Measurements from ENCODE around the gene HS3ST1.
A peak's percentile ranks its signal among the peaks of the same experiment; 100 is the strongest.

Gene HS3ST1

DNA sequence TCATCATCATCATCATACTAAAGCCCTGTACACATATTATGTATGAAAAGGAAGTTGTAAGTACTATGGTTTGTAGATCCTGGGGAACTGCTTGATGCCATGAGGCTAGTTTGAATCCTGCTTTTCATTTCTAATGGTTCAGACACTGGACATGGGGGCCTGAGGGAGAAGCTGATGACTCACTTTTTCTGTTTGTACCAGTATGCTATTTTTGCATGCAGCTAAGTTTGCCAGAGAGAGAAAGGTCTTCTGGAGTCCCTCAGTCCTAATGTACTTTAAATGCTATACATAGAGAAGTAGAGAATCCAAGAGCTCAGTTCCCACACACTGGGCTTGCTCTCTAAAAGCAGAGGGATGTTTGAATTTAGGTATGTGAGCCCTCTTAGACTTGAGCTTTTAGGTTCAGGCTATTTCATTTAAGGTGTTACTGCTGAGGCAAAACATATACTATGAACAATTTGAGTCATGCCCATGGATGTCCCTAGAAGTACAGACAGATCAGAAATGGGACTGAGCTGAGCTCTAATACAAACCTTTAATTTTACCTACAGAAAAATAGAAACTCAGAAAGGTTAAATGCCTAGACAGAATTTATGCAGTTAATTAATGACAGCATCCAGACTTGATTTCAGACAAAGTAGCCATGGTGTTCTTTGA is 17.6 kb upstream of the HS3ST1 start:
- H3K27me3 Mint-ChIP-seq = peaks cover 2% of the 10 kb centered on the region
- no peak overlapping the region for H3K27ac Mint-ChIP-seq
- no peak for DNase-seq
- no peaks in the 10 kb centered on the region for H3K36me3 Mint-ChIP-seq (ENCODE audit: low read depth)
- H3K9me3 Mint-ChIP-seq = no peaks in the 10 kb centered on the region
- H3K4me3 Mint-ChIP-seq = no peak overlapping the region
- H3K4me1 Mint-ChIP-seq (ENCODE audit: low read depth) = peaks cover 16% of the 10 kb centered on the region

DNA sequence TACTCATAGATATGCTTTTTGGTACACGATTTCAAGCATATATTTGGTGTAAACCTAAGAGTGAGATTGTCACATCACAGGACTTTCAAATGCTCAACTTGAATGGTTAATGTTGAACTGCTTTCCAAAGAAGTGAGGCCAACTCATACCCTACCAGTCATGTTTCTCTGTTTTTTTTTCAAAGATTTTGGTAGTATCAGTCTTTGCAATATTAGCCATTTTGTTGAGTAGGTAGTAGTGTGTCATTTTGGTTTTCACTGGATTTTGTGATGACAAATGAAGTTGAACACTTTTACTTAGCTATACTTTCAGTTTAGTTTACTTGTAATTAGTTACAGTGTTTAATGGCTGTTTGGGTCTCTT is 12.5 kb upstream of the HS3ST1 start:
- no peaks in the 10 kb centered on the region for H3K9me3 Mint-ChIP-seq
- no peak overlapping the region for H3K4me3 Mint-ChIP-seq
- DNase-seq = no peak
- peaks cover 24% of the 10 kb centered on the region for H3K4me1 Mint-ChIP-seq (ENCODE audit: low read depth)
- H3K36me3 Mint-ChIP-seq (ENCODE audit: low read depth) = no peaks in the 10 kb centered on the region
- H3K27me3 Mint-ChIP-seq = no peaks in the 10 kb centered on the region
- peak overlapping the region; percentile 39 for H3K27ac Mint-ChIP-seq

DNA sequence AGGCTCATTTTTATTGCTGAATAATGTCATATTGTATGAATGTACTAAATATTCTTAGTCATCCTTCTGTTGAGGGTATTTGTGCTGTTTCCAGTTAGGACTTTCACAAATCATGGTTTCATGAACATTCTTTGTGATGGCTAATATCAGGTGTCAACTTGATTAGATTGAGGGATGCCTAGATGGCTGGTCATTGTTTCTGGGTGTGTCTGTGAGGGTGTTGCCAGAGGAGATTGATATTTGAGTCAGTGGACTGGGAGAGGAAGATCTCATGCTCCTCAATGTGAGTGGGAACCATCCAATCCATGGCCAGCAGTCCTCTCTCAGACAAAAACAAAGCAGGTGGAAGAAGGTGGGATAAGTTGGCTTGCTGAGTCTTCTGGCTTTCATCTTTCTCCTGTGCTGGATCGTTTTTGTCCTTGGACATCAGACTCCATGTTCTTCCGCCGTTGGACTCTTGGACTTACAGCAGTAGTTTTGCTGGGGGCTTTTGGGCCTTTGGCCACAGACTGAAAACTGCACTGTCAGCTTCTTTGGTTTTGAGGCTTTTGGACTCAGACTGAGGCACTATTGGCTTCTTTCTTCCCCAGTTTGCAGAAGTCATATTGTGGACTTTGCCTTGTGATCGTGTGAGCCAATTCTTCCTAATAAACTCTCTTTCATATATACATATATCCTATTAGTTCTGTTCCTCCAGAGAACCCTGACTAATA is 11.9 kb upstream of the HS3ST1 start:
- no peaks in the 10 kb centered on the region for H3K27me3 Mint-ChIP-seq
- H3K4me1 Mint-ChIP-seq (ENCODE audit: low read depth) = peaks cover 24% of the 10 kb centered on the region
- H3K9me3 Mint-ChIP-seq = no peaks in the 10 kb centered on the region
- no peaks in the 10 kb centered on the region for H3K36me3 Mint-ChIP-seq (ENCODE audit: low read depth)
- DNase-seq = no peak
- no peak overlapping the region for H3K4me3 Mint-ChIP-seq
- H3K27ac Mint-ChIP-seq = peak overlapping the region; percentile 39

DNA sequence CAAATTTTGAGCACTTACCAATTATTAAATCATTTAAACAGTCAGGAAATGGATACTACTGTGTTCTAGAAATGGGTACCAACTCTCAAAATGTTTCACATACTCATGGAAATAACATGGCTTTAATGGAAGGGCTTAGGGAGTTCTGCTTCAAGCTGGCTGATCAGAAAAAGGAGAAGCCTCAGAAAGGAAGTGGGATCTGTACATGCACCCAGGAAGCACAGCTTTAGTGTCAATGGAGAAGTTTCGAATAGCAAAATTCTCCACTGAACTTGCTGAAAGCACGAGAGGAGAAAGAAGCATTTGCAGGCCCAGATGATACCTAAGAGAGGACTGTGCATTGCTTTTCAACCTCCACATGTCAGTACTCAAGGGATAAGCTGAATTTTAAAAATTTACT is 11.1 kb upstream of the HS3ST1 start:
- DNase-seq = no peak
- no peak overlapping the region for H3K27ac Mint-ChIP-seq
- no peaks in the 10 kb centered on the region for H3K27me3 Mint-ChIP-seq
- H3K4me1 Mint-ChIP-seq (ENCODE audit: low read depth) = peaks cover 24% of the 10 kb centered on the region
- H3K9me3 Mint-ChIP-seq = no peaks in the 10 kb centered on the region
- H3K4me3 Mint-ChIP-seq = no peak overlapping the region
- H3K36me3 Mint-ChIP-seq (ENCODE audit: low read depth) = no peaks in the 10 kb centered on the region

DNA sequence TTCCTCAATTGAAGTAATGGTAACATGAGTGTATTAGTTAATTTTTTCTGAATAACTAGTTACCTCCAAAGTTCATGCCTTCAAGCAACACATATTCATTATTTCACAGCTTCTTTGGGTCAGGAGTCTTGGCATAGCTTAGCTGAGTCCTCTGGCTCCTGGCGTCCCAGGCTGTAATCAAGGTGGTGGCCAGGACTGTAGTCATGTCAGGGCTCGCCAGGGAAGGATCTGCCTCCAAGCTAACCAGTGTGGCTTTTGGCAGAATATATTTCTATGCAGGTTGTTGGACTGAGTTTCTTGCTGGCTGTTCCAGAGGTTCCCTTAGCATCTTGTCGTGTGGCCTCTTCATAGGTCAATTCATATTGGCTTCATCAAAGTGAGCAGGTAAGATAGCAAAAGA is 10.0 kb upstream of the HS3ST1 start:
- Mint-ChIP-seq H3K27ac (no peak overlapping the region), H3K9me3 (no peaks in the 10 kb centered on the region), H3K36me3 (ENCODE audit: low read depth) (no peaks in the 10 kb centered on the region), H3K27me3 (no peaks in the 10 kb centered on the region), H3K4me1 (ENCODE audit: low read depth) (peaks cover 24% of the 10 kb centered on the region), H3K4me3 (no peak overlapping the region)
- DNase-seq = no peak

DNA sequence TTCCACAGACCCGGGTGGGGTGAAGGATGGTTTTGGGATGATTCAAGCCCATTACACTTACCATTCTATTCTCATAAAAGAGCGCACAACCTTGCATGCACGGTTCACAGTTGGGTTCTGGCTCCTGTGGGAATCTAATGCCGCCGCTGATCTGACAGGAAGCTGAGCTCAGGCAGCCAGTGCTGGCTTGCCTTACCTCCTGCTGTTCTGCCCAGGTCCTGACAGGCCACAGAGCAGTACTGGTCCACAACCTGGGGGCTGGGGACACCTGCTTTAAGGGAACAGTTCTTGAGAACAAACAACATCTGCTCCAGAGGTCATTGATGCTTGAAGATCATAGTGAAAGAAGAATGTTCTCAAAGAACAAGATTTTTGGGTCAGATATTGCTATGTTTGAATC is 8.0 kb upstream of the HS3ST1 start:
- no peak for DNase-seq
- H3K4me3 Mint-ChIP-seq = no peak overlapping the region
- H3K9me3 Mint-ChIP-seq = no peaks in the 10 kb centered on the region
- no peaks in the 10 kb centered on the region for H3K36me3 Mint-ChIP-seq (ENCODE audit: low read depth)
- H3K4me1 Mint-ChIP-seq (ENCODE audit: low read depth) = peaks cover 12% of the 10 kb centered on the region
- no peak overlapping the region for H3K27ac Mint-ChIP-seq
- peaks cover 9% of the 10 kb centered on the region for H3K27me3 Mint-ChIP-seq

DNA sequence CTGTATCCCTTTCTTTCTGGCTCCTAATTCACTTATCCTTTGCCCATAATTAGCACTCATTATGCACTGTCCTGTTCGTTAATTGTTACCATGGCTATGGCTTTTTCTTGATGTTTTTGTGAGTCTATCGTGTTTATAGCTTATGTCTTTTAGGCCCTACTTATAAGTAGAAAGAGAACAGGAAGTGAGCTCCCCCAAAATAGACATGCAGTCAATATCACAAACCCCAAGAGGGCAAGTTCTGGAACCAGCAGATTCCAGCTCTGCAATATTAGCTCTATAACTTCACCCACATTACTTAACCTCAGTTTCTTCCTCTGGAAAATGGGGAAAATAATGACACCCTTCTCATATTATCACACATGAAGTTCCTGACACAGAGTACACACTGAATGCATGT is 7.4 kb upstream of the HS3ST1 start:
- no peak overlapping the region for H3K4me3 Mint-ChIP-seq
- H3K36me3 Mint-ChIP-seq (ENCODE audit: low read depth) = no peaks in the 10 kb centered on the region
- DNase-seq = no peak
- no peaks in the 10 kb centered on the region for H3K9me3 Mint-ChIP-seq
- peaks cover 7% of the 10 kb centered on the region for H3K4me1 Mint-ChIP-seq (ENCODE audit: low read depth)
- peaks cover 14% of the 10 kb centered on the region for H3K27me3 Mint-ChIP-seq
- H3K27ac Mint-ChIP-seq = no peak overlapping the region

DNA sequence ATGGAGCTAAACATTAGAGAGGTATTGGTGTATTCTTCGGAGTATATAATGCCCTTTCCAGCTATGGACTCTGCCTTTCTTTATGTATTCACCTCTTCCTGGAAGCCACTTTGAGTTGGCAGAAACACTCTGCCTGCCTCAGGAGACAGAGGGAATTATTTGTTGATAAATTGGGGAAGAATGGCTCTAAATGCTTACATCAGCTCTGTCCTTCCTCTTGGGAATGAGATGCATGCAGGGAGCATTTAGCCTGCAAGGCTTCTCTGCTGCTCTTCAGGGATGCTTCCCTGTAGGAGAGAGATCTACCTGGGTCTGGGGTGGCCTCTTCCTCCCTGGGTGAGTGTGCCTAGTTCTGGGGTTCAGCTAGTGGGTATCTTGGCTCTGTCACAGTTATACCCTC is 6.9 kb upstream of the HS3ST1 start:
- Mint-ChIP-seq H3K9me3 (no peaks in the 10 kb centered on the region), H3K4me1 (ENCODE audit: low read depth) (peaks cover 3% of the 10 kb centered on the region), H3K27me3 (peaks cover 19% of the 10 kb centered on the region), H3K4me3 (no peak overlapping the region), H3K36me3 (ENCODE audit: low read depth) (no peaks in the 10 kb centered on the region), H3K27ac (no peak overlapping the region)
- no peak for DNase-seq

DNA sequence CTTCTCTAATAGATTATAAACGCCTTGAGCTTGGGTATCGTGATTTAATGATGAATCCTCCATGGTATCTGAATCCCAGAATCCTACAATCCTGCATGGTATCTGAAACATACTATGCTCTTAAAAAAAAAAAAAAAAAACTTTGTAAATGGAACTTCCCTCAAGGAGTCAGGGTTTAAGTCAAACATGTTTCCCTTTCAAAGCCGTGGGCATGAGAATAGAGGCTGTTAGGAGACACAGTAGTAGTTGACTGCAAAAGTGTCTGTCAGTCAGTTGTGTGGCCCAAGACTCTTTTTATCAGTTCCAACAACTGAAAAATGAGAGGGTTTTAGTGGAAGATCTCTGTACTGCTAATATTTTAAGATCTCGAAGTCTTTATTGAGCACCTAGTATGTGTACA is 2.4 kb upstream of the HS3ST1 start:
- H3K27ac Mint-ChIP-seq = no peak overlapping the region
- no peak for DNase-seq
- H3K4me1 Mint-ChIP-seq (ENCODE audit: low read depth) = peaks cover 17% of the 10 kb centered on the region
- H3K27me3 Mint-ChIP-seq = peaks cover 59% of the 10 kb centered on the region
- H3K9me3 Mint-ChIP-seq = no peaks in the 10 kb centered on the region
- no peaks in the 10 kb centered on the region for H3K36me3 Mint-ChIP-seq (ENCODE audit: low read depth)
- no peak overlapping the region for H3K4me3 Mint-ChIP-seq

DNA sequence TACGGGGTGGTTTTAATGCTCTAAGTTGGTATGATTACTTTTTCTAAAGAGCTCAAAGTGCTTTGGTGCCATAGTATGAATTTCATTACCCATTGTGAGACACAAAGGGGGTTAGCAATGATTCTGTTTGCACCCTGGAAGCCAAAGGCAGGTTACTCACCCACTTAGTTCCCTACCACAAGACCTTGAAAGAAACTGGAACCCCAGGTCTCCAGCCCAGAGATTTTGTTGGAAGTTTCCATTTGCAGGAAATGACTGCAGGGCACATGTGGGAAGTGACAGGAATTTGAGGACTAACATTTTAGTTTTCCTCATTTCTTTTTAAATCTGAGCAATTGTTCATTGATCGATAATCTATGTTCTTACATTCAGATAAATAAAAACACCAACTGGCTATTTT is 1.8 kb upstream of the HS3ST1 start:
- Mint-ChIP-seq H3K27me3 (peaks cover 65% of the 10 kb centered on the region), H3K4me1 (ENCODE audit: low read depth) (peaks cover 17% of the 10 kb centered on the region), H3K9me3 (no peaks in the 10 kb centered on the region), H3K27ac (no peak overlapping the region), H3K4me3 (no peak overlapping the region), H3K36me3 (ENCODE audit: low read depth) (no peaks in the 10 kb centered on the region)
- no peak for DNase-seq

DNA sequence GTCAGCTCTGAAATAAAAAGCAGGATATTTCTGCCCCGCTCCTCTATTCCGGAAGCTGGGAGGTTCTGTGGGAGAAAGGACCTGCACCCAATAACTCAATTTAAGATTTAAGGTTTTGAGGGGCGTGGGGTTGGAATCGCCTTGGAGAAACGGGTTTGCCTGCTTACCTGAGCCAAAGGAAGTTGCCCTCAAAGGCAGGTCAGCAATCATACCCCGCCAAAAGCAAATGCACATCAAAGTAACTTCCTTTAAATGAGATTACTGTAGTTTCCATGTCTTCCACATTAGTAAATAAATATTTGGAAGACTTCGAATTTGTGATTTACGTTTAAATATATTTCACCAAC is 978 bp upstream of the HS3ST1 start:
- Mint-ChIP-seq H3K4me3 (peak overlapping the region; percentile 69), H3K9me3 (no peaks in the 10 kb centered on the region), H3K36me3 (ENCODE audit: low read depth) (no peaks in the 10 kb centered on the region), H3K27ac (no peak overlapping the region), H3K27me3 (peaks cover 67% of the 10 kb centered on the region), H3K4me1 (ENCODE audit: low read depth) (peaks cover 17% of the 10 kb centered on the region)
- DNase-seq = no peak

DNA sequence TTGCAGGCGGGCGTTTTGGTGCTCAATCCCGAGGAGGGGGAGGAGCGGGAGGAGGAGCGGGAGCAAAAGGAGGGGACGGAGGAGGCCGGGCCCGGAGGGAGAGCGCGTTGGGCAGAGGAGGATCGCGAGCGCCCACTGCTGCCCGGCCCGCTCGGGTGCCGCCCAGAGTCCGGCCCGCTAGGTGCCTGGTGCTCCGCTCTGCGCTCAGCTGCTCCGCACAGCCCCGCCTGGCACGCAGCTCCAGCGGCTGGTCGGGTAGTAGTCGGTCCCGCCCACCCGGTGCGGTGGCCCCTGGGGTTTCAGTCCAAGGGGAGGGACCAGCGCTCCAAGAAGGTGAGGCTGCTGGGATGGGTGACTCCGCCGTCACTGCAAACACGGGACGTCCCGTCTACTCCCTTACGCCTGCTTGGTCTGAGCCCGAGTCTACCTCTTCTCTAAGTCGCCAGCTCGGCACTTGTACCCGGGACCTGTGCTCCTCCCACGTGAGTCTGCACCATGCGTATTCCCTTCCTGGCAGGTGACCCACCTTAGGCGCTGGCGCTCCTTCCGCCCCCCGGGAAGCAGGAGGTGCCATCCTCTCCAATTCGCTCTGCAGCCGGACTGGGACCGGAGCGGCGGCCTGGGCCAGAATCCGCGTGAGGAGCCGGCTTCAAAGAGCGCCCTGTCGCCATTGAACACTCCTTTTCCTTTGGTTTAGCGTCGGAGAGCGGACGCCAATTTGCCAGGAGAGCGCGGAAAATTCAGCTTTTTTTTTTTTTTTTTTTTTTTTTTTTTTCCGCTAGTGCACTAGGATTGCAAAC is 405 bp upstream of the HS3ST1 start:
- Mint-ChIP-seq H3K4me1 (ENCODE audit: low read depth) (peaks cover 17% of the 10 kb centered on the region), H3K27ac (no peak overlapping the region), H3K27me3 (peaks cover 67% of the 10 kb centered on the region), H3K4me3 (peak overlapping the region; percentile 69), H3K9me3 (no peaks in the 10 kb centered on the region), H3K36me3 (ENCODE audit: low read depth) (no peaks in the 10 kb centered on the region)
- peak; percentile 66 for DNase-seq

DNA sequence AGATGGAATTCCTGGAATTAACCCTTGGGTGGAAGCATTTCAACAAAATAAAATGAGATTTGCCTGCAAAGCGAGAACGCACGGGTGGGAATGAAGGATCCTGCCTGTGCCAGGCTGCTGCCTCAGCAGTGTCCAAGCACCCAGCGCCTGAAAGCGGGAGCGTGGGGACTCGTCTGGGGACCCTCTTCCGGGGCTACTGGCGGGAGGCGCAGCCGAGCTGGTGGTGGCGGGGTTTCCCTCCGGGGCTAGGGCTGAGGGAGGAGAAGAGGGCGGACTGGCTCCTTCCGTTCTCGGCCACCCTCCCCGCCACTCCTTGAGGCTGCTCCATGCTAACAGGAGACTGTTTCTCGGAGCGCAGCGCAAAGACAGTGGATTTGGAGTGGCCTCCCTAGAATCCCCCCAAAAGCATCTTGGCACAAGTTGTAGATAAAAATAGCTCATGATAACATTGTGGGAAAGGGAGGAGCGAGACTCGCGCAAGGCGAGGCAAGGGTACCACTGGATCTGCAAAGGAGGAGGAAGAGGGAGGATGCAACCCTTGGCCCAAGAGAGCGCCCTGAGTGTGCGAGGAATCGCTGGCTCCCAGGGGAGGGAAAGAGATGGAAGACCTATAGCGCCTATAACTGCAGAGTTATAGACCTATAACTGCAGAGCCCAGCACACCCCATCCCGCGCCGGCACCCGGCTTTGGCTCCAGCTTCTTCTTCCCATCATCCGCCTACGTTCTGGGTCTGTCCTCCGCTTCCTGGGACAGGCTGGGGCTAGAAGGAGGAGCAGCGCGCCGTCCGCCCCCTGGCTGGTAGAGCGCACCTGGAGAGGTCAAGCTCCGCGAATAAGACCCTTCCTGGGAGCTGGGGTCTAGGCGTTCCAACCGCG is 1.3 kb downstream of the HS3ST1 start:
- Mint-ChIP-seq H3K27me3 (peaks cover 61% of the 10 kb centered on the region), H3K9me3 (no peaks in the 10 kb centered on the region), H3K36me3 (ENCODE audit: low read depth) (no peaks in the 10 kb centered on the region), H3K4me3 (peak overlapping the region; percentile 69), H3K4me1 (ENCODE audit: low read depth) (peaks cover 17% of the 10 kb centered on the region), H3K27ac (no peak overlapping the region)
- no peak for DNase-seq

DNA sequence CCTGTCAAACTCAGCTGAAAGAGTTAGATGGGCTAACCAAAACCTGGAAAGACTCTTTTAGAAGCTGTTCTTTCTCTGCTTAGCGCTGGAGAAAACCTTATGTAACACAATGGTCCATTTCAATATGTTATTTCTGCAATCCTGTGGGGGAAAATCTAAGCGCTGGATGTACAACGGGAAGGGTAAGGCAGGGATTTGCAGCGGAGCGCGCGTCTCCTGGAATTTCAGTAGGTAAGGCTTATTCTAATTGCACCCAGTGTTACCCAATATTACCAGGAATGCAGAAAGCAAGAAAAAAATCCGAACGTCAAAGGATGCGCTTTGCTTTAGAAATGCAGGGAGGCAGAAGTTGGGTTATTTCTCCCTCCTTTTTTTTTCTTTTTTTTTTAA is 2.0 kb downstream of the HS3ST1 start:
- Mint-ChIP-seq H3K36me3 (ENCODE audit: low read depth) (no peaks in the 10 kb centered on the region), H3K4me3 (no peak overlapping the region), H3K4me1 (ENCODE audit: low read depth) (peaks cover 17% of the 10 kb centered on the region), H3K9me3 (no peaks in the 10 kb centered on the region), H3K27ac (no peak overlapping the region), H3K27me3 (peaks cover 58% of the 10 kb centered on the region)
- DNase-seq = no peak
